HG03095 (cell line): Measurements from ENCODE around the gene PHACTR1.
"Not testable (repeated sequence)": the region's sequence is repeated elsewhere in the genome, so short reads cannot be mapped to it uniquely, and the experiment has no call there.

Experiments
- ATAC-seq: cut with Tn5 transposase; IDR thresholded peaks from one replicate; pipeline ENCODE4 v1.9.1; 2021; ENCODE audit warnings: moderate library complexity; ENCODE audit not compliant: unreplicated experiment

PHACTR1 gene

GRCh38 chr6:13133894-13134293 is 417.3 kb downstream of the PHACTR1 start:
- ATAC-seq = not testable (repeated sequence)

- ATAC-seq = no peak
These were observed 418.6 kb downstream of the PHACTR1 start for GRCh38 chr6:13135152-13135551.

- no peak for ATAC-seq
These were observed 422.6 kb downstream of the PHACTR1 start for GRCh38 chr6:13139119-13139518.

- ATAC-seq = no peak
These were observed 424.4 kb downstream of the PHACTR1 start for GRCh38 chr6:13140980-13141379.

GRCh38 chr6:13141387-13141786 is 424.8 kb downstream of the PHACTR1 start:
- ATAC-seq = no peak

GRCh38 chr6:13142611-13143010 is 426.0 kb downstream of the PHACTR1 start:
- no peak for ATAC-seq

GRCh38 chr6:13146442-13146841 is 429.9 kb downstream of the PHACTR1 start:
- no peak for ATAC-seq

GRCh38 chr6:13147376-13147775 is 430.8 kb downstream of the PHACTR1 start:
- ATAC-seq = no peak

- ATAC-seq = no peak
These were observed 431.2 kb downstream of the PHACTR1 start for GRCh38 chr6:13147782-13148181.

GRCh38 chr6:13152764-13153163 is 436.2 kb downstream of the PHACTR1 start:
- no peak for ATAC-seq

- ATAC-seq = no peak
These were observed 439.8 kb downstream of the PHACTR1 start for GRCh38 chr6:13156381-13156780.

- no peak for ATAC-seq
These were observed 440.7 kb downstream of the PHACTR1 start for GRCh38 chr6:13157293-13157692.

- ATAC-seq = no peak
These were observed 442.7 kb downstream of the PHACTR1 start for GRCh38 chr6:13159300-13159699.

- ATAC-seq = not testable (repeated sequence)
These were observed 443.3 kb downstream of the PHACTR1 start for GRCh38 chr6:13159822-13160221.

GRCh38 chr6:13163161-13163944 is 446.8 kb downstream of the PHACTR1 start:
- no peak for ATAC-seq

GRCh38 chr6:13164291-13164690 is 447.7 kb downstream of the PHACTR1 start:
- no peak for ATAC-seq

- ATAC-seq = no peak
These were observed 449.1 kb downstream of the PHACTR1 start for GRCh38 chr6:13165502-13166172.

- ATAC-seq = no peak
These were observed 449.7 kb downstream of the PHACTR1 start for GRCh38 chr6:13166269-13166668.

GRCh38 chr6:13166916-13167315 is 450.3 kb downstream of the PHACTR1 start:
- ATAC-seq = no peak

GRCh38 chr6:13172291-13172690 is 455.7 kb downstream of the PHACTR1 start:
- no peak for ATAC-seq

- ATAC-seq = no peak
These were observed 458.5 kb downstream of the PHACTR1 start for GRCh38 chr6:13175087-13175486.

- no peak for ATAC-seq
These were observed 459.2 kb downstream of the PHACTR1 start for GRCh38 chr6:13175759-13176158.
